ENCODE data around the gene TNFRSF25.

TNFRSF25 gene

DNA sequence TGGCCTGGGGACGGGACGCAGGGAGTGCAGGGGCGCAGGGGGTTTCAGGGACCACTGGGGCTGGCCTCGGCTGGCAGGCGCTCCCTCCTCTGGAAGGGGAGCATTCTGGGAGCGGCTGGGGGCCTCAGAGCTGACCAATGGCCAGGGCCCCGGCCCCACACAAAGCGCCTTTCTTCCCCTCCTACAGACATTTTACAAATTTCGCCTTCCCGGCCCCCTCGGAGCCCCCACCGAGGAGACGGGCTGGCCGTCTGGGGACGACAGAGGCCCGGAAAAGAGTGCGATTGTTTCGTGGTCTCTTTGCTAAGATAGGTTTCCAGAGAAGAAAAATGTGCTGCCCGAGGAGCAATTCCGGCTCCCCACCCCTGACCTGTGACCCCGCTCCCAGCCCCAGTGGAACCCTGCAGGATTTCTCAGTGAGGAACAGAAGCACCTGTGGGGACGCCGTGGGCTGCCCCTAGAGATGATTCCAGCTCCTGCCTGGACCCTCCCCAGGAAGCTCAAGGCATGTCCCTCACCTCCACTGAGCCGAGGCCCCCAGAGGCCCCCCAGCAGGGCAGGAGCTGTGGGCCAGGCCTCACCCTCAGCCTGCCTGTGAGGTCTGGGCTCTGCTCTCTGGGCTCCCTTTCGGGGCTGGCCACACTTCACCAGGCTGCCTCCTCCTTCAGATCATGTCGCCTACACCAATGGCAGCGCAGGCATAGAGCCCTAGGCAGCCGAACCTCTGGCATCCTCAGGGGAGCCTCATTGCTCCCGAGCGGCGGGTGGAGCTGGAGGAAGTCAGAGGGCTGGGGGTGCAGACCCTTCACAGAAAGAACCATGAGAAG is 40.5 kb upstream of the TNFRSF25 start:
- DNase-seq (ENCODE audit: low spot score): no peak
- TF ChIP-seq, protein P1, sequence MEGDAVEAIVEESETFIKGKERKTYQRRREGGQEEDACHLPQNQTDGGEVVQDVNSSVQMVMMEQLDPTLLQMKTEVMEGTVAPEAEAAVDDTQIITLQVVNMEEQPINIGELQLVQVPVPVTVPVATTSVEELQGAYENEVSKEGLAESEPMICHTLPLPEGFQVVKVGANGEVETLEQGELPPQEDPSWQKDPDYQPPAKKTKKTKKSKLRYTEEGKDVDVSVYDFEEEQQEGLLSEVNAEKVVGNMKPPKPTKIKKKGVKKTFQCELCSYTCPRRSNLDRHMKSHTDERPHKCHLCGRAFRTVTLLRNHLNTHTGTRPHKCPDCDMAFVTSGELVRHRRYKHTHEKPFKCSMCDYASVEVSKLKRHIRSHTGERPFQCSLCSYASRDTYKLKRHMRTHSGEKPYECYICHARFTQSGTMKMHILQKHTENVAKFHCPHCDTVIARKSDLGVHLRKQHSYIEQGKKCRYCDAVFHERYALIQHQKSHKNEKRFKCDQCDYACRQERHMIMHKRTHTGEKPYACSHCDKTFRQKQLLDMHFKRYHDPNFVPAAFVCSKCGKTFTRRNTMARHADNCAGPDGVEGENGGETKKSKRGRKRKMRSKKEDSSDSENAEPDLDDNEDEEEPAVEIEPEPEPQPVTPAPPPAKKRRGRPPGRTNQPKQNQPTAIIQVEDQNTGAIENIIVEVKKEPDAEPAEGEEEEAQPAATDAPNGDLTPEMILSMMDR (IDR thresholded peaks at IDR 0.05; ENCODE audit: extremely low read depth, missing control alignments): no peak

DNA sequence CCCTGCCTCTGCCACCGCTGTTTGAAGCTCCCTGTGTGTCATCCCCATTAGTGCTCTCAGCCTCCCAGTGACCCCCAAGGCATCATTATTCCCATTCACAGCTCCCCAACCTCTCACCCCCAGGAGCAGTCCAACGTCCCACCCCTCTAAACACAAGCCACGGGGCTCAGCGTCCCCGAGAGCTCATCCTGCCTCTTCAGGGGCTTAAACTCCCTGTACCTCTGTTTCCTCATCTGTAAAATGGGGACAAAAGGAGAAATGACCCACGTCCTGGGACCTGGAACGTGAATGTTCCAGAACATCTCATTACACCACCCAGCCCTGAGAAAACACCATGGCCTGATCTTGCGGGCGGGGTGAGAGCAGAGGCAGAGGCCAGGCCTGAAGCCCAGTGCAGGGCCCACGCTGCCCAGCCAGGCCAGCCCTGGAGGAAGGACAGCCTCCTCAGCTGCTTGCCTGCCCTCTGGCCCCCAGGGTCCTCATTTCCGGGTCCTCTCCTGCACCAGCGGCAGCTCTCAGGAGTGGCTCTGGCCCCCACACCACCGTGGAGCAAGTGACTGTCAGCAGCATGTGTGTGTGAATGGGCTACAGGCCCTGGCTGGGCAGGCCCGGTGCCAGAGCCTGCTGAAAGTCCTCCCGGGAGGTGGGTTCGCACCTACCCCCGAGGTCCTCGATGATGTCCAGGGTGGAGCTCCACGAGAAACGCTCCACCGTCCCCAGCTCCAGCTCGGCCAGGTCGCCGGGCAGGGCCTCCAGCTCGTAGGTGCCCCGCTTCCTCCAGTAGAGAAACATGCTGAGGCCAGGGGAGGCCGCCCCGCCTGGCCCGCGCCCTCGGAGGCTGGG is 39.6 kb upstream of the TNFRSF25 start:
- DNase-seq (ENCODE audit: low spot score): no peak
- TF ChIP-seq, protein P1 (IDR thresholded peaks at IDR 0.05; ENCODE audit: extremely low read depth, missing control alignments): no peak

DNA sequence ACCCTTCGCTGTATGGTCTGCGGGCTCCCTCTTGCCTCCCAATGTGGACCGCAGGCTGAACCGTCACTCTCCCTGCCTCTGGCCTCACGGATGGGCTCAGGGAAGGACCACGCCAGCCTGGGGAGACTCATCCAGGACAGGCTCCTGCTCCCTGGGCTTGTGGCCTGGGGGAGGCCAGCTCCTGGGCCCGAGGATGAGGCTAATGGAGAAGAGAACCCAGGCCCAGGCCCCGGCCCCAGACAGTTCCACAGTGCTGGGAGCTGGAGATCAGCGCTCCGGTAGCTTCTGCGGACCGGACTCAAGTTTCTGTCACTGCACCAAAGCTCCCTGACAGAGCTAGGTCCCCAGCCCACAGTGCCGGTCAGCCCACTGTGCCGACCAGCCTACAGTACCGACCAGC is 38.9 kb upstream of the TNFRSF25 start:
- TF ChIP-seq, protein P1 (IDR thresholded peaks at IDR 0.05; ENCODE audit: extremely low read depth, missing control alignments): no peak
- DNase-seq (ENCODE audit: low spot score): no peak

DNA sequence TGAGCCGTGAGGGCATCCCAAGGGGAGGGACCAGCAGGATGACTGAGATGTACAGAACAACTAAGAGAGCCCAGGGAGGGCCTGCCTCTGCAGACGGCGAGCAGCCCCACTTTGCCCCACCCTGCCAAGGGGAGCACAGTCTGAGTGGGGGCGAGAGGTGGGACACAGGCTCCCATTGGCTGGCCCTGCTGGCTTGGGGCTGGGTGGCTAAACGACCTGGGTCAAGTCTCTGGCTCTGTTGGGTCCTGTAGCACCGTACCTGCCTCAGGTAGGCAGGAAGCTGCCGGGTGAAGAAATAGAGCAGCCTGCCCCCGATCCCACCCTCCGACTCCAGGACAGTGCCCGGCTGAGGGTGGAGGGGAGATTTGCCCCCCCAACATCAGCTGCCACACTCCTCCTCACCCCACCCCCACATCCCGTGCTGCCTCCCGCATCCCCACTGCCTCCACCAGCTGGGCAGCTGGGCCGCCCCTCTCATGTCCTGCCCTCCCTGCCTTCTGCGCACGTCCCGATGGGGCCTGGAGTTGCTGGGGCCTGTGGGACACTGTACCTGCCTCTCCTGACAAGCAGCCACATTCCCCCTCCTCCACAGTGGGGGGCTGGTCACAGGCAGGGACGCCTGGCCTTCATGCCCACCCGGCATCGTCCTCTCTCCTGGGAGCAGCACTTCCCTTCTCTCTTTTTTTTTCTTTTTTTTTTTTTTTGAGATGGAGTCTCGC is 38.1 kb upstream of the TNFRSF25 start:
- DNase-seq (ENCODE audit: low spot score): no peak
- TF ChIP-seq, protein P1 (IDR thresholded peaks at IDR 0.05; ENCODE audit: extremely low read depth, missing control alignments): no peak

DNA sequence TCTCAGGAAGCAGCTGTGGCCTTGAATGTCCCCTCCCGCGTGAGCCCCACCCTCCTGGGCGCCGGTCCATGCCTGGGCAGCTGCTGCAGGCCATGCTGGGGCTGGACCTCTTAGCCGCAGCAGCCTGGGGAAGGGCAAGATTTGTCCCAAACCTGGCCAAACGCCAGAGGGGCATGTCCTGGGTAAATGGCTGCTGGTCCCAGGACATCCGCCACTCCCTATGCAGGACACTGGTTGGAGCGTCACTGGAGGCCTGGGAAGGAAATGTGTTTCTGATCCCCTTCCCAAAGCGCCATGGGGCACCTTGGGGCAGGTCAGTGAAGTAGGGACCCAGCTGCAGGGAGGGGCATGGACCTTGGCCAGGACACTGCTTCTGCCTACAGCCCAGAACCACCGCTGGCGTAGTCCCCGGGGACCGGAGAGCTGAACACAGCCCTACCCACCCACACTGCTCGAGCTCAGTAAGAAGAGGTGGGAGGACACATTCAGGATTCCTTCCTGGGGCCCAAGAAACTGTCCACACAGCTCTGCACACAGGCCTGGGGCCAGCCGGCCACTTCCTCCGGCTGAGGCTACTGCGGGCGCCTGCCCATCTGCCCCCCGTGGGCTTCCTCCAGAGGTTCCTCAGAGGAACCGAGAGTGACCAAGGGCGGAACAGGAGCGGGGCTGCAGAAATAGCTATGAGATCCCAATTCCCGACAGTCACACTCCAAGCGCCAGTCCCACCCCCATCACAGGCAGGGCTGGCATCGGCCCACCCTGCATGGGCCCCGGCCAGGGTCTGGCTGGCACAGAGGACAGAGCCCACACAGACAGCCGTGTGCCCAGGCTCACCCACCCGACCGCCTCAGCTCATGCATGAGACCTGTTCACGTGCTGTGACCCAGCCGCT is 36.3 kb upstream of the TNFRSF25 start:
- TF ChIP-seq, protein P1 (IDR thresholded peaks at IDR 0.05; ENCODE audit: extremely low read depth, missing control alignments): no peak
- no peak for DNase-seq (ENCODE audit: low spot score)

DNA sequence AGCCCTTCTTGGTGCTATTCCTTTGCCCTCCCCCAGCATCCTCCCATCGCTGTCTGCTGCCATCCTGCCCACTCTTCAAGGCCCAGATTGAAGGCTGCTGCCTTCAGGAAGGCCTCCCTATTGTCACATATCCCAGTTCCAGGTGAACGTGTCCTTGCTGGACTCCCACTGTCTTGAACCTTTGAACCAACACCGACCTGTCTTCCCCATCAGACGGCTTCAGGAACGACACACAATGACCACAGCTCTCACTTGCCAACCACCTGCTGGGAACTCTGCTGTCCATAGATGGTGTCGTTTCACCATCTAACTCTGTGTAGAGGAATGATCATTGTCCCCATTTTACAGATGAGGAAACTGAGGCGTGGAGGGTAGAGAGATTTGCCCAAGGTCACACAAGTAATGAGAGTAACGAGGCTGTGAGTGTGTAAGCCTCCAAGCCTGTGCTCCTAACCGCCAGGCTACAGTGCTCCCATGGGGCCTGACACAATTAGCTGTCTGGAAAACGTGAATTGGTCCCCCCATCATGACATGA is 35.4 kb upstream of the TNFRSF25 start:
- TF ChIP-seq, protein P1 (IDR thresholded peaks at IDR 0.05; ENCODE audit: extremely low read depth, missing control alignments): no peak
- no peak for DNase-seq (ENCODE audit: low spot score)
